IPS-11a (cell line): ENCODE results near the gene SEMA4A.
A peak's percentile ranks its signal among the peaks of the same experiment; 100 is the strongest.
"Not testable (repeated sequence)": the region's sequence is repeated elsewhere in the genome, so short reads cannot be mapped to it uniquely, and the experiment has no call there.

Source experiments
- H3K4me3 ChIP-seq: one replicate; pipeline ENCODE4 v1.5.1; 2013; ENCODE audit warnings: low read depth, low read length, control low read depth

The SEMA4A gene

DNA sequence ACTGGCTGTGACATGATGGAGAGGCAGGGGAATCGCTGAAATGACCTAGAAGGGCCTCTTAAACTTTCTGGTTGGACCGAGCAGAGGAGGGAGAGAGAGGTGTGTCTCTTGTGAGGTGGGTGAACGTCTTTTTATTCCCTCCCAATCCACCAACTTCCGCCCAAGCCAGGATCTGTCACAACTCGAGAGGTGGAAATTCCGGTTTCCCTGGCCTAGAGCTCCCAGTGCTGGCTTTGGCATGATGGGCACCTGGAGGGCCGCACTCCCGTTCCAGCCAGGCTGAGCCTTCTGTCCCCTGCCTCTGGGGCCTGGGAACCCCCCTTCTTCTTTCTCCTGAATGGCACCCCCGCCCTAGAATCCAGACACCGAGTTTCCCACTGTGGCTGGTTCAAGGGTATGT lies at the start of gene SEMA4A:
SEMA4A (plus strand) TSS at position 224 of the 400 bp plus-strand sequence. CDS start 994 bp downstream, outside the sequence.
- H3K4me3 ChIP-seq = no peak within 1 kb of the TSS

GRCh38 chr1:156104065-156104810 lies 49.1 kb upstream of the SEMA4A start:
- H3K4me3 ChIP-seq = no peak overlapping the region

GRCh38 chr1:156104861-156105832 lies 48.2 kb upstream of the SEMA4A start:
- H3K4me3 ChIP-seq = no peak overlapping the region

- H3K4me3 ChIP-seq = peak overlapping the region; percentile 53
Measured at GRCh38 chr1:156106624-156107488, 46.5 kb upstream of the SEMA4A start.

DNA sequence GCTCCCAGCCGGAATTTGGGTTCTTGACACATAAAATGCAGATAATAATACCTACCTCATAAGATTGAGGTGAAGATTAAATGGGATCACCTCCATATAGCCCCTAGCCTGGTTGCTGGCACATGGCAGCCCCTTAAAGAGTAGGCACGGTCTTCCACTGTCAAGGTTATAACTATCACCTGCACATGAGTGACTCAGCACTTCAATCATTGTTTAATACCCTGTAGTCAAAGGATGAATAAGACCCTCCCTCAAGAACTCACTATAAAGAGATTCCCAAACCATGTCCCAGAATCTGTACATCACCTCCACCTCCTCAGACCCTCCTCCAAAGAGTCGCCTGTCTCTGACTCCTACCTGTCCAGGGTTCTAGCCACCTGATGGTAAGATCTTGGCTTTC lies 45.3 kb upstream of the SEMA4A start:
- no peak overlapping the region for H3K4me3 ChIP-seq

DNA sequence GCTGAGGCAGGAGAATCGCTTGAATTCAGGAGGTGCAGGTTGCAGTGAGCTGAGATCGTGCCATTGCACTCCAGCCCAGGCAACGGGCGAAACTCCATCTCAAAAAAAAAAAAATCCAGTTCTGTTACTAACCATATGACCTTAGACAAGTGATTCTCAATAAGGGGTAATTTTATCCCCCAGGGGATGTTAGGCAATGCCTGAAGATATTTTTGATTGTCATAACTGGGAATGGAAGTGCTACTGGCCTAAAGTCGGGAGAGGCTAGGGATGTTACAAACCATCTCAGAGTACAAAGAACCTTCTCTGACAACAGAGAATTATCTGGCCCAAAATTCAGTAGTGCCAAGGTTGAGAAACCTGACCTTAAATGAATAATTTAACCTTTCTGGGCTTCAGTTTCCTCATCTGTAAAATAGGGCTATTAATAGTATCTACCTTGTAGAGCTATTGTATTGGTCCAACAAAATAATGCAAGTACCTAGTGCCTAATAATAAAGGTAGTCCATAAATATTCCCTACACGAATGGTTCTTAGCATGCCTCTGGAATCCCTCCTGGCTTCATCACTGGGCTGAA lies 44.6 kb upstream of the SEMA4A start:
- no peak overlapping the region for H3K4me3 ChIP-seq

GRCh38 chr1:156110252-156110651 lies 43.1 kb upstream of the SEMA4A start:
- H3K4me3 ChIP-seq = no peak overlapping the region

GRCh38 chr1:156111355-156111962 lies 41.9 kb upstream of the SEMA4A start:
- H3K4me3 ChIP-seq = no peak overlapping the region

DNA sequence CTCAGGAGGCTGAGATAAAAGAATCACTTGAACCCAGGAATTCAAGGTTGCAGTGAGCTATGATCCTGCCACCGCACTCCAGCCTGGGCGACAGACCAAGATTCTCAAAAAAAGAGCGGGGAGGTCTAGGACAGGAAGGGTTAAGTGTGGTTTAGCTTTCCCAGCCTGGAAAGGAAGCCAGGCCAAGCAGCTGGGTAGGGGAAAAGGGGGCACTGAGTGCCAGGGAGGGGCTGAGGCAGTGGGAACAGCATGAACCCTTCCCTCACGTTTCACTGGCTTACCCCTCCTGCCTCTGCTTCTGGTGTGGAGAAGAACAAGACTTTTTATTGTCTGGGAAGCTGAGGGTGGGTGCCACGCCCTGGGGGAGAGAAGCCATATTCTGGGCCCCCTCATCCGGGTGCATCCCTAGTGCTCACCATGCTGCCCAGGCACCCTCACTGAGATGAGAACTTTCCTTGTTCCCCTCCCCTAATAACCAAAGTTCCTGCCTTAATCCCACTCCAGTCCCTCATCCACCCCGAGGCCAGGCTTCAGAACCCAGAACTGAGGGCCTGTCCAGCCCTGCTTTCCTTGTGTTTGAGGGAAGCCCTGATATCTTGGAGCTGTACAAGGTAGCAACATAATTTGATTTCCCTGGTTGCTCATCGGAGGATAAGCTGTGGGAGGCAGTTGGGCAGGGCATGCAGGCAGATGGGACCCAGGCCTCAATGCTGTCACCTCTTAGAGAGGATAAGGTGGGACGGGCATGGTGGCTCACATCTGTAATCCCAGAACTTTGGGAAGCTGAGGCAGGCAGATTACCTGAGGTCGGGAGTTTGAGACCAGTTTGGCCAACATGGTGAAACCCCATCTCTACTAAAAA lies 40.9 kb upstream of the SEMA4A start:
- no peak overlapping the region for H3K4me3 ChIP-seq

DNA sequence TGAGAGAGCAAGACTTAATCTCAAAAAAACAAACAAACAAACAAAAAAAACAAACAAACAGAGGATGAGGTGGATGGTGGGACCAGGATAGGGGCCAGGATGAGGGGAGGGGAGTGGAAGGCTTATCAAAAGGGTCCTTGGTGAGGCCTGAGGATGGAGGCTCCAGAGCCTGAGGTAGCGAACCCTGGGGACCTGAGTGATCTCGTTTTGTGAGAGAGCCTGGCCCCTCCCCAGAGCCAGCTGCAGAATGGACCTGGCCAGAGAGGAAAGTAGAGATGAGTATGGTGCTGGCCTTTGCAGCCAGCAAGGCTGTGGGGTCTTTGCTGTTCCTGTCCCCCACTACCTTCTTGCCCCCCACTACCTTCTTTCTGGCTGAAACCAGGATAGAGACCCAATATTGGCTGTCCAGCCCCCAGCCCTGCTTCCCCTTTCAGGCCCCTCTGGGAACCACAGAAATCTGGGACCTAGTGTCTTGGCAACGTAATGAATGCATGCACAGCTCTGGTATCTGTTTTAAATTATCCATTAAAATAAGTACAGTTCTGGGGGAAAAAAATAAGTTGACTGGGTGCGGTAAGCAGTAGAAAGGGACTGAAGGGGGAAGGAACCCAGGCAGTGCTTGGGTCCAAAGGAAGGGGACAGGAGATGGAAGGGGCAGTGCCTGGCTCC lies 40.0 kb upstream of the SEMA4A start:
- no peak overlapping the region for H3K4me3 ChIP-seq

- H3K4me3 ChIP-seq = peak within 1 kb of the TSS; percentile 70
Measured at GRCh38 chr1:156114101-156114918, 39.1 kb upstream of the SEMA4A start, which contains the start of gene LMNA. Gene LMNA, plus strand, starts transcription at chr1:156114711. Its CDS starts 208 bp downstream, at chr1:156114919.

GRCh38 chr1:156114919-156115513 lies 38.4 kb upstream of the SEMA4A start:
- peak overlapping the region; percentile 70 for H3K4me3 ChIP-seq

- peak overlapping the region; percentile 70 for H3K4me3 ChIP-seq
Measured at GRCh38 chr1:156115514-156116374, 37.6 kb upstream of the SEMA4A start.

DNA sequence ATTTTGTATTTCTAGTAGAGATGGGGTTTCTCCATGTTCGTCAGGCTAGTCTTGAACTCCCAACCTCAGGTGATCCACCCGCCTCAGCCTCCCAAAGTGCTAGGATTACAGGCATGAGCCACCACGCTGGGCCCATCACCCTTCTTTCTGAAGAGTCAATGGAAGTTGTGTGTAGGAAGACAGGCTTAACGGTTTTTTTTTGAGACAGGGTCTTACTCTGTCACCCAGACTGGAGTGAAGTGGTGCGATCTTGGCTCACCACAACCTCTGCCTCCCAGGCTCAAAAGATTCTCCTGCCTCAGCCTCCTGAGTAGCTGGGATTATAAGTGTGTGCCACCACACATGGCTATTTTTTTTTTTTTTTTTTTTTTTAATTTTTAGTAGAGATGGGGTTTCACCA lies 36.7 kb upstream of the SEMA4A start:
- not testable (repeated sequence) for H3K4me3 ChIP-seq

GRCh38 chr1:156117414-156118176 lies 35.8 kb upstream of the SEMA4A start:
- H3K4me3 ChIP-seq = no peak overlapping the region
